ENCODE data around the gene CFAP68.
"Not testable (repeated sequence)": the region's sequence is repeated elsewhere in the genome, so short reads cannot be mapped to it uniquely, and the experiment has no call there.

The CFAP68 gene

GRCh38 chr11:111870886-111871692, 8.3 kb upstream of the CFAP68 start, which contains the start of gene ALG9:
Gene ALG9, minus strand, starts transcription at chr11:111871581. Its CDS starts 99 bp downstream, at chr11:111871482.
- DNase-seq: no peak

GRCh38 chr11:111871693-111872161, 7.6 kb upstream of the CFAP68 start:
- no peak for DNase-seq

- no peak for DNase-seq
Measured at GRCh38 chr11:111878385-111878848, 924 bp upstream of the CFAP68 start.

GRCh38 chr11:111879637-111879960, 258 bp downstream of the CFAP68 start:
- DNase-seq: no peak

GRCh38 chr11:111882202-111882601, 2.9 kb downstream of the CFAP68 start:
- no peak for DNase-seq

GRCh38 chr11:111885053-111885452, 5.7 kb downstream of the CFAP68 start:
- not testable (repeated sequence) for DNase-seq

- no peak for DNase-seq
Measured at GRCh38 chr11:111886032-111886431, 6.7 kb downstream of the CFAP68 start.

GRCh38 chr11:111886844-111887243, 7.5 kb downstream of the CFAP68 start:
- DNase-seq: no peak

GRCh38 chr11:111905411-111905810, 26.1 kb downstream of the CFAP68 start:
- no peak for DNase-seq

- DNase-seq: no peak
Measured at GRCh38 chr11:111906680-111907079, 27.3 kb downstream of the CFAP68 start.

GRCh38 chr11:111908639-111909305, 29.4 kb downstream of the CFAP68 start:
- no peak for DNase-seq

- DNase-seq: no peak
Measured at GRCh38 chr11:111909378-111909777, 30.0 kb downstream of the CFAP68 start.

GRCh38 chr11:111910676-111911562, 31.6 kb downstream of the CFAP68 start:
- DNase-seq: no peak

- DNase-seq: no peak
Measured at GRCh38 chr11:111911563-111912401, 32.4 kb downstream of the CFAP68 start, which contains the start of gene CRYAB. Gene CRYAB, minus strand, starts transcription at chr11:111911770. Its CDS starts 46 bp downstream, at chr11:111911724.

GRCh38 chr11:111912535-111912934, 33.2 kb downstream of the CFAP68 start, which contains the start of gene HSPB2:
Gene HSPB2, plus strand, starts transcription at chr11:111912734. Its CDS starts 96 bp downstream, at chr11:111912830.
- no peak for DNase-seq

GRCh38 chr11:111913031-111913861, 33.9 kb downstream of the CFAP68 start:
- DNase-seq: no peak

- DNase-seq: no peak
Measured at GRCh38 chr11:111913997-111914396, 34.7 kb downstream of the CFAP68 start.

- DNase-seq: no peak
Measured at GRCh38 chr11:111916768-111917167, 37.4 kb downstream of the CFAP68 start.

- no peak for DNase-seq
Measured at GRCh38 chr11:111917312-111917711, 38.0 kb downstream of the CFAP68 start.

GRCh38 chr11:111917788-111918187, 38.4 kb downstream of the CFAP68 start:
- DNase-seq: no peak
